ENCODE data around the gene CCDC13. TPM values are rescaled to one million over a fixed set of nuclear protein-coding genes. Genes with fewer than 3 reads are reported as not detected.

CCDC13 gene
- total and polyA plus RNA-seq, 2 donors (not counting 3 experiments of a cell fraction or from before 2014, with no cell fraction given) = 0.36 to 0.82 TPM

- dilution Hi-C loops (cut with MboI; ENCODE audit: extremely low pct_ligation_motif_present, low sequenced_read_pairs) (no loop called here), intact Hi-C loops (cut with micrococcal nuclease) (no loop called here)
- Histone ChIP-seq H3K27ac (ENCODE audit: insufficient read depth, low read depth, low read length) (no peak overlapping the region), H3K27me3 (ENCODE audit: control insufficient read depth in 2 of 2, insufficient read depth in 2 of 2, low read length in 2 of 2) (no peaks in the 10 kb centered on the region), H4K20me1 (replicated peaks; ENCODE audit: control insufficient read depth, extremely low read depth, insufficient read depth, low read length) (peaks cover 3% of the 10 kb centered on the region), H3K36me3 (ENCODE audit: control insufficient read depth in 2 of 2, extremely low read depth in 1 of 2, insufficient read depth in 2 of 2, low read length in 2 of 2) (peaks cover 3% of the 10 kb centered on the region in 2 experiments), H3K4me2 (ENCODE audit: insufficient read depth, low read length) (no peak overlapping the region), H3K9me3 (replicated peaks; ENCODE audit: control insufficient read depth, insufficient read depth, low read length) (no peaks in the 10 kb centered on the region), H3K4me3 (replicated peaks in 1 of 3; ENCODE audit: insufficient read depth in 1 of 3, low read depth in 1 of 3, low read length in 3 of 3) (no peak overlapping the region), H3K9me1 (replicated peaks; ENCODE audit: control insufficient read depth, extremely low read depth, insufficient read depth, low read length) (no peaks in the 10 kb centered on the region), H3K9ac (replicated peaks; ENCODE audit: extremely low read depth, insufficient read depth, low read length) (no peak overlapping the region), H2AFZ (ENCODE audit: low read depth, low read length) (no peak overlapping the region), H3K79me2 (ENCODE audit: control insufficient read depth, insufficient read depth, low read length) (peaks cover 32% of the 10 kb centered on the region), H3K4me1 (ENCODE audit: control insufficient read depth, extremely low read depth, insufficient read depth, low read length) (no peaks in the 10 kb centered on the region)
- TF ChIP-seq JUN (IDR thresholded peaks at IDR 0.05; ENCODE audit: borderline replicate concordance, insufficient read depth, insufficient read length, low read depth) (no peak), POLR2A (IDR thresholded peaks at IDR 0.05; ENCODE audit: low read depth, low read length) (no peak), CTCF (IDR thresholded peaks at IDR 0.05; ENCODE audit: extremely low read depth in 1 of 2, insufficient read depth in 1 of 2, low read depth in 1 of 2, low read length in 2 of 2) (no peak), POLR2AphosphoS5 (IDR thresholded peaks at IDR 0.05; ENCODE audit: insufficient read depth, low read depth, low read length) (no peak), FOS (IDR thresholded peaks at IDR 0.05; ENCODE audit: borderline replicate concordance, insufficient read depth, low read length) (no peak), MAX (IDR thresholded peaks at IDR 0.05; ENCODE audit: insufficient read depth, insufficient read length) (no peak)
- FAIRE-seq (no peak), DNase-seq (ENCODE audit: low read depth, low spot score) (no peak)
- BruUV-seq (replicated peaks) = no TSS peak
- ChIA-PET CTCF (interaction anchor here (1.0 to 1.2 kb wide), 2 partner anchors 44 to 52 kb away, joined by 3 to 4 read pairs; no protein-coding TSS in a partner anchor), POLR2A (no interaction called here)
These were observed 22.6 kb upstream of the CCDC13 start for GRCh38 chr3:42795621-42796181.

Measured in endothelial cell of umbilical vein (primary cell).